ENCODE measurements around the gene RND2. TPM values are rescaled to one million over a fixed set of nuclear protein-coding genes. Genes with fewer than 3 reads are reported as not detected.
A peak's percentile ranks its signal among the peaks of the same experiment; 100 is the strongest.

The RND2 gene
- total and polyA plus RNA-seq, 2 of the 13 experiments (the other 11 are each of a cell fraction or from before 2014, with no cell fraction given) = 0.05 to 0.11 TPM

DNA sequence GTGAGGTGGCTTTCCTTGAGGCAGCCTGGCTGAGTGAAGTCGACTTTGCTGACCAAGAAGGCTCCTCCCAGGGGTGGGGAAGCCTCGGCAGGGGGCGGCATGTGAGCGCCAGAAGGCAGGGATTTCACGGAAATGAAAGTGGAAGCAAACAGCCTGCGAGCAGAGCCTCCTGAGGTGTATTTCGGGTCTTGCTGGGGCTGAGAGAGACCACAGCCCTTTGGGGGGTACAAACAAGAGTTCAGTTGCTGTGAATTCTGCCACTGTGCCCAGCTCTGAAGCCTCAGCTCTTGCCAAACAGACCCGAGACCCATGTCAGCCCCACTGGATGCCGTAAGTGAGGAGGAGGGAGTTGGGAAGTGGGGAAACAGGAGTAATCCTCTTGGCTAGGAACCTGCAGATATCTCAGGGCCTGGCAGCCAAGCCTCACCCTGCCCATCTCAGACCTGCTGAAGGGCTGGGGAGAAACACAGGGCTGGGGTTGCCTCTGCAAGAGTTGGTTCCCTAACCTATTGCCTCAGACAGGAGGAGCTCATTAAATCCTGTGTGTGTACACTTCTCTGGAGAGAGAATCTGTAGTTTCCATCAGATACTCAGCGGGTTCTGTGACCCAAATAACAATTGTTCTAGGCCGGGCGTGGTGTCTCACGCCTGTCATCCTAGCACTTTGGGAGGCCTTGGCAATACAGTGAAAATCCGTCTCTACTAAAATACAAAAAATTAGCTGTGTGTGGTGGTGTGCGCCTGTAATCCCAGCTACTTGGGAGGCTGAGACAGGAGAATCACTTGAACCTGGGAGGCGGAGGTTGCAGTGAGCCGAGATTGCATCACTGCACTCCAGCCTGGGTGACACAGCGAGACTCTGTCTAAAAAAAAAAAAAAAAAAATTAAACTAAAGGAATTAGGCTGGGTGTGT lies 18.1 kb upstream of the RND2 start, which contains the start of gene IFI35 (continued):
- TF ChIP-seq CEBPB (IDR thresholded peaks at IDR 0.05; ENCODE audit: borderline replicate concordance, low read depth, low read length) (no peak), ZNF678 (CRISPR knock-in tag; IDR thresholded peaks at IDR 0.05) (no peak), ZNF775 (CRISPR knock-in tag; IDR thresholded peaks at IDR 0.05; ENCODE audit: borderline replicate concordance) (no peak), FOXJ3 (CRISPR knock-in tag; IDR thresholded peaks at IDR 0.05; ENCODE audit: borderline replicate concordance) (no peak), PHF8 (CRISPR knock-in tag; IDR thresholded peaks at IDR 0.05) (peak; percentile 60), ZNF563 (CRISPR knock-in tag; IDR thresholded peaks at IDR 0.05) (0 out of 2 replicates have a peak, but pooled peaks have one; percentile 30), ZFX (CRISPR knock-in tag; IDR thresholded peaks at IDR 0.05; ENCODE audit: low read depth) (peak; percentile 64), ZNF557 (CRISPR knock-in tag; IDR thresholded peaks at IDR 0.05) (no peak), ZKSCAN1 (IDR thresholded peaks at IDR 0.05; ENCODE audit: low read length) (no peak), HMG20B (CRISPR knock-in tag; conservative IDR thresholded peaks at IDR 0.05) (no peak)
- TF ChIP-seq, protein P1, sequence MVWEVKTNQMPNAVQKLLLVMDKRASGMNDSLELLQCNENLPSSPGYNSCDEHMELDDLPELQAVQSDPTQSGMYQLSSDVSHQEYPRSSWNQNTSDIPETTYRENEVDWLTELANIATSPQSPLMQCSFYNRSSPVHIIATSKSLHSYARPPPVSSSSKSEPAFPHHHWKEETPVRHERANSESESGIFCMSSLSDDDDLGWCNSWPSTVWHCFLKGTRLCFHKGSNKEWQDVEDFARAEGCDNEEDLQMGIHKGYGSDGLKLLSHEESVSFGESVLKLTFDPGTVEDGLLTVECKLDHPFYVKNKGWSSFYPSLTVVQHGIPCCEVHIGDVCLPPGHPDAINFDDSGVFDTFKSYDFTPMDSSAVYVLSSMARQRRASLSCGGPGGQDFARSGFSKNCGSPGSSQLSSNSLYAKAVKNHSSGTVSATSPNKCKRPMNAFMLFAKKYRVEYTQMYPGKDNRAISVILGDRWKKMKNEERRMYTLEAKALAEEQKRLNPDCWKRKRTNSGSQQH (CRISPR knock-in tag; IDR thresholded peaks at IDR 0.05; ENCODE audit: low read depth) = no peak
- TF ChIP-seq, protein P2, sequence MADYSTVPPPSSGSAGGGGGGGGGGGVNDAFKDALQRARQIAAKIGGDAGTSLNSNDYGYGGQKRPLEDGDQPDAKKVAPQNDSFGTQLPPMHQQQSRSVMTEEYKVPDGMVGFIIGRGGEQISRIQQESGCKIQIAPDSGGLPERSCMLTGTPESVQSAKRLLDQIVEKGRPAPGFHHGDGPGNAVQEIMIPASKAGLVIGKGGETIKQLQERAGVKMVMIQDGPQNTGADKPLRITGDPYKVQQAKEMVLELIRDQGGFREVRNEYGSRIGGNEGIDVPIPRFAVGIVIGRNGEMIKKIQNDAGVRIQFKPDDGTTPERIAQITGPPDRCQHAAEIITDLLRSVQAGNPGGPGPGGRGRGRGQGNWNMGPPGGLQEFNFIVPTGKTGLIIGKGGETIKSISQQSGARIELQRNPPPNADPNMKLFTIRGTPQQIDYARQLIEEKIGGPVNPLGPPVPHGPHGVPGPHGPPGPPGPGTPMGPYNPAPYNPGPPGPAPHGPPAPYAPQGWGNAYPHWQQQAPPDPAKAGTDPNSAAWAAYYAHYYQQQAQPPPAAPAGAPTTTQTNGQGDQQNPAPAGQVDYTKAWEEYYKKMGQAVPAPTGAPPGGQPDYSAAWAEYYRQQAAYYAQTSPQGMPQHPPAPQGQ (CRISPR knock-in tag; IDR thresholded peaks at IDR 0.05; ENCODE audit: borderline replicate concordance) = no peak
- TF ChIP-seq, protein P3, sequence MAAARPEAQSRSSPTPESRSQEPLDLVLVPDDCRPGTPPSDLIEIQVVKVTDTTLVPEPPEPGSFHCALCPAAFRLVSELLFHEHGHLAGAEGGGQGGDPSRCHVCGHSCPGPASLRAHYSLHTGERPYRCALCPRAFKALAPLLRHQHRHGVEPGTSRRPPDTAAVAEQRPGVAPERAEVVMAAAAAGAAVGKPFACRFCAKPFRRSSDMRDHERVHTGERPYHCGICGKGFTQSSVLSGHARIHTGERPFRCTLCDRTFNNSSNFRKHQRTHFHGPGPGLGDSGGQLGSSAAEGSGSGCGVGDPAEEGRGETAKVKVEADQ (CRISPR knock-in tag; IDR thresholded peaks at IDR 0.05; ENCODE audit: borderline replicate concordance) = peak; percentile 45; the same call in 1 of the 2 replicates
- TF ChIP-seq, protein P4, sequence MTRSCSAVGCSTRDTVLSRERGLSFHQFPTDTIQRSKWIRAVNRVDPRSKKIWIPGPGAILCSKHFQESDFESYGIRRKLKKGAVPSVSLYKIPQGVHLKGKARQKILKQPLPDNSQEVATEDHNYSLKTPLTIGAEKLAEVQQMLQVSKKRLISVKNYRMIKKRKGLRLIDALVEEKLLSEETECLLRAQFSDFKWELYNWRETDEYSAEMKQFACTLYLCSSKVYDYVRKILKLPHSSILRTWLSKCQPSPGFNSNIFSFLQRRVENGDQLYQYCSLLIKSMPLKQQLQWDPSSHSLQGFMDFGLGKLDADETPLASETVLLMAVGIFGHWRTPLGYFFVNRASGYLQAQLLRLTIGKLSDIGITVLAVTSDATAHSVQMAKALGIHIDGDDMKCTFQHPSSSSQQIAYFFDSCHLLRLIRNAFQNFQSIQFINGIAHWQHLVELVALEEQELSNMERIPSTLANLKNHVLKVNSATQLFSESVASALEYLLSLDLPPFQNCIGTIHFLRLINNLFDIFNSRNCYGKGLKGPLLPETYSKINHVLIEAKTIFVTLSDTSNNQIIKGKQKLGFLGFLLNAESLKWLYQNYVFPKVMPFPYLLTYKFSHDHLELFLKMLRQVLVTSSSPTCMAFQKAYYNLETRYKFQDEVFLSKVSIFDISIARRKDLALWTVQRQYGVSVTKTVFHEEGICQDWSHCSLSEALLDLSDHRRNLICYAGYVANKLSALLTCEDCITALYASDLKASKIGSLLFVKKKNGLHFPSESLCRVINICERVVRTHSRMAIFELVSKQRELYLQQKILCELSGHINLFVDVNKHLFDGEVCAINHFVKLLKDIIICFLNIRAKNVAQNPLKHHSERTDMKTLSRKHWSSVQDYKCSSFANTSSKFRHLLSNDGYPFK (CRISPR knock-in tag; IDR thresholded peaks at IDR 0.05; ENCODE audit: borderline replicate concordance) = peak; percentile 43; the same call in 1 of the 2 replicates
- TF ChIP-seq, protein P5, sequence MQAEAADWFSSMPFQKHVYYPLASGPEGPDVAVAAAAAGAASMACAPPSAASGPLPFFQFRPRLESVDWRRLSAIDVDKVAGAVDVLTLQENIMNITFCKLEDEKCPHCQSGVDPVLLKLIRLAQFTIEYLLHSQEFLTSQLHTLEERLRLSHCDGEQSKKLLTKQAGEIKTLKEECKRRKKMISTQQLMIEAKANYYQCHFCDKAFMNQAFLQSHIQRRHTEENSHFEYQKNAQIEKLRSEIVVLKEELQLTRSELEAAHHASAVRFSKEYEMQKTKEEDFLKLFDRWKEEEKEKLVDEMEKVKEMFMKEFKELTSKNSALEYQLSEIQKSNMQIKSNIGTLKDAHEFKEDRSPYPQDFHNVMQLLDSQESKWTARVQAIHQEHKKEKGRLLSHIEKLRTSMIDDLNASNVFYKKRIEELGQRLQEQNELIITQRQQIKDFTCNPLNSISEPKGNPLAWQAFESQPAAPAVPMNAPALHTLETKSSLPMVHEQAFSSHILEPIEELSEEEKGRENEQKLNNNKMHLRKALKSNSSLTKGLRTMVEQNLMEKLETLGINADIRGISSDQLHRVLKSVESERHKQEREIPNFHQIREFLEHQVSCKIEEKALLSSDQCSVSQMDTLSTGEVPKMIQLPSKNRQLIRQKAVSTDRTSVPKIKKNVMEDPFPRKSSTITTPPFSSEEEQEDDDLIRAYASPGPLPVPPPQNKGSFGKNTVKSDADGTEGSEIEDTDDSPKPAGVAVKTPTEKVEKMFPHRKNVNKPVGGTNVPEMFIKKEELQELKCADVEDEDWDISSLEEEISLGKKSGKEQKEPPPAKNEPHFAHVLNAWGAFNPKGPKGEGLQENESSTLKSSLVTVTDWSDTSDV (CRISPR knock-in tag; IDR thresholded peaks at IDR 0.05) = peak; percentile 82; the same call in 1 of the 2 replicates
- TF ChIP-seq, protein P6, sequence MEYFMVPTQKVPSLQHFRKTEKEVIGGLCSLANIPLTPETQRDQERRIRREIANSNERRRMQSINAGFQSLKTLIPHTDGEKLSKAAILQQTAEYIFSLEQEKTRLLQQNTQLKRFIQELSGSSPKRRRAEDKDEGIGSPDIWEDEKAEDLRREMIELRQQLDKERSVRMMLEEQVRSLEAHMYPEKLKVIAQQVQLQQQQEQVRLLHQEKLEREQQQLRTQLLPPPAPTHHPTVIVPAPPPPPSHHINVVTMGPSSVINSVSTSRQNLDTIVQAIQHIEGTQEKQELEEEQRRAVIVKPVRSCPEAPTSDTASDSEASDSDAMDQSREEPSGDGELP (IDR thresholded peaks at IDR 0.05; ENCODE audit: borderline replicate concordance, low read depth) = no peak

All from HepG2 (cell line).